Measurements from ENCODE around the gene GEMIN4. TPM values are rescaled to one million over a fixed set of nuclear protein-coding genes. Genes with fewer than 3 reads are reported as not detected.
A peak's percentile ranks its signal among the peaks of the same experiment; 100 is the strongest.

Gene GEMIN4
- total RNA-seq, 1 experiment from 2014 or later: 48.4 TPM

DNA sequence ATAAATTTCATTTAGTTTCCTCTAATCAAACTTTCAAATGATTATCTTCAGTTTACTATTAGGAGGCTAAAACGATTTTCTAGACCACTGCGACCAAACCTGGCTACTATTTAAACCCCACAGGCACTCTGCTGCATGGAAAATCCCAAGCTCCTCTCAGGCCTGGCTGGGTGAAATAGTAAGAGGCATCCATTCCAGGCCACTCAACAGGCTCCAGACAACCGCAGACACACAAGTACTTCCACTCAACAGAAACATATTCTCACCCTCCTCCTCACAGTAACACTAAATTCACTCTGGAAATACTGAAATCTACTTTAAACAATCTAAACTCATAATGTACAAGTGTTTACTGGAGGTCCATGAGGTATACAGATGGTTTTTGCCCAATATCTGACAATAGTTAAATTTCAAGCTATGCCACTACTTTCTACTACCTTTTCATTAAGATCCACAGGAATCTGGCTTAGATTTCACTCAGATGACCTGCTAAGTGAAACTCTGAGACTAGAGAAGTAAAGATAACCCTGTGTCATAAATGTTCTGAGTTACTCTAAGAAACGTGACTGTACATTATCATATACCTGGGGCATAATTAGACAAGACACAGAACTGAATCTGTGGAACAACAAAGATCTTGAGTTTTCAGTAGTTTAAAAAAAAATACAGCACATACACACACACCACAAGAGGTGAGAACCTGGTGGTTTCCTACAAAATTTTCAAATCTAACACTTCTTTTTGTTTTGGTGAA is 47.8 kb downstream of the GEMIN4 start:
- Mint-ChIP-seq H3K9me3 (no peaks in the 10 kb centered on the region), H3K27me3 (ENCODE audit: low read depth) (no peaks in the 10 kb centered on the region), H3K36me3 (peaks cover 11% of the 10 kb centered on the region), H3K4me1 (no peaks in the 10 kb centered on the region), H3K27ac (no peak overlapping the region), H3K4me3 (no peak overlapping the region)
- ChIA-PET CTCF (interaction anchor here (1.4 to 3.8 kb wide), 2 partner anchors 292 to 352 kb away, joined by 7 to 17 read pairs; no protein-coding TSS in a partner anchor), POLR2A (no interaction called here)
- no peak for ATAC-seq
- DNase-seq (ENCODE audit: low spot score): no peak
- TF ChIP-seq RELA (CRISPR knock-in tag; IDR thresholded peaks at IDR 0.05; ENCODE audit: borderline replicate concordance) (no peak), USF1 (CRISPR knock-in tag; IDR thresholded peaks at IDR 0.05) (no peak), NFYB (CRISPR knock-in tag; conservative IDR thresholded peaks at IDR 0.05; ENCODE audit: low read depth) (no peak), SMAD3 (CRISPR knock-in tag; IDR thresholded peaks at IDR 0.05; ENCODE audit: borderline replicate concordance) (no peak), MXD4 (CRISPR knock-in tag; IDR thresholded peaks at IDR 0.05; ENCODE audit: borderline replicate concordance) (no peak), ZNF219 (CRISPR knock-in tag; IDR thresholded peaks at IDR 0.05; ENCODE audit: borderline replicate concordance) (no peak), OVOL2 (CRISPR knock-in tag; IDR thresholded peaks at IDR 0.05; ENCODE audit: borderline replicate concordance) (no peak), HMGA2 (CRISPR knock-in tag; IDR thresholded peaks at IDR 0.05) (no peak), IRF2 (CRISPR knock-in tag; IDR thresholded peaks at IDR 0.05; ENCODE audit: borderline replicate concordance, low read depth) (no peak), USF2 (CRISPR knock-in tag; IDR thresholded peaks at IDR 0.05) (no peak), TP53 (CRISPR knock-in tag; IDR thresholded peaks at IDR 0.05) (no peak), TEAD4 (CRISPR knock-in tag; IDR thresholded peaks at IDR 0.05) (no peak), ESRRA (CRISPR knock-in tag; IDR thresholded peaks at IDR 0.05; ENCODE audit: borderline replicate concordance) (no peak), FOXK1 (CRISPR knock-in tag; IDR thresholded peaks at IDR 0.05) (no peak), GRHL2 (CRISPR knock-in tag; IDR thresholded peaks at IDR 0.05; ENCODE audit: insufficient replicate concordance, severe bottlenecking) (no peak)
- TF ChIP-seq, protein P1, sequence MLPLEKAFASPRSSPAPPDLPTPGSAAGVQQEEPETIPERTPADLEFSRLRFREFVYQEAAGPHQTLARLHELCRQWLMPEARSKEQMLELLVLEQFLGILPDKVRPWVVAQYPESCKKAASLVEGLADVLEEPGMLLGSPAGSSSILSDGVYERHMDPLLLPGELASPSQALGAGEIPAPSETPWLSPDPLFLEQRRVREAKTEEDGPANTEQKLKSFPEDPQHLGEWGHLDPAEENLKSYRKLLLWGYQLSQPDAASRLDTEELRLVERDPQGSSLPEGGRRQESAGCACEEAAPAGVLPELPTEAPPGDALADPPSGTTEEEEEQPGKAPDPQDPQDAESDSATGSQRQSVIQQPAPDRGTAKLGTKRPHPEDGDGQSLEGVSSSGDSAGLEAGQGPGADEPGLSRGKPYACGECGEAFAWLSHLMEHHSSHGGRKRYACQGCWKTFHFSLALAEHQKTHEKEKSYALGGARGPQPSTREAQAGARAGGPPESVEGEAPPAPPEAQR (CRISPR knock-in tag; IDR thresholded peaks at IDR 0.05): no peak
- TF ChIP-seq, protein P2, sequence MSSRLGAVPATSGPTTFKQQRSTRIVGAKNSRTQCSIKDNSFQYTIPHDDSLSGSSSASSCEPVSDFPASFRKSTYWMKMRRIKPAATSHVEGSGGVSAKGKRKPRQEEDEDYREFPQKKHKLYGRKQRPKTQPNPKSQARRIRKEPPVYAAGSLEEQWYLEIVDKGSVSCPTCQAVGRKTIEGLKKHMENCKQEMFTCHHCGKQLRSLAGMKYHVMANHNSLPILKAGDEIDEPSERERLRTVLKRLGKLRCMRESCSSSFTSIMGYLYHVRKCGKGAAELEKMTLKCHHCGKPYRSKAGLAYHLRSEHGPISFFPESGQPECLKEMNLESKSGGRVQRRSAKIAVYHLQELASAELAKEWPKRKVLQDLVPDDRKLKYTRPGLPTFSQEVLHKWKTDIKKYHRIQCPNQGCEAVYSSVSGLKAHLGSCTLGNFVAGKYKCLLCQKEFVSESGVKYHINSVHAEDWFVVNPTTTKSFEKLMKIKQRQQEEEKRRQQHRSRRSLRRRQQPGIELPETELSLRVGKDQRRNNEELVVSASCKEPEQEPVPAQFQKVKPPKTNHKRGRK (CRISPR knock-in tag; IDR thresholded peaks at IDR 0.05; ENCODE audit: borderline replicate concordance): no peak

DNA sequence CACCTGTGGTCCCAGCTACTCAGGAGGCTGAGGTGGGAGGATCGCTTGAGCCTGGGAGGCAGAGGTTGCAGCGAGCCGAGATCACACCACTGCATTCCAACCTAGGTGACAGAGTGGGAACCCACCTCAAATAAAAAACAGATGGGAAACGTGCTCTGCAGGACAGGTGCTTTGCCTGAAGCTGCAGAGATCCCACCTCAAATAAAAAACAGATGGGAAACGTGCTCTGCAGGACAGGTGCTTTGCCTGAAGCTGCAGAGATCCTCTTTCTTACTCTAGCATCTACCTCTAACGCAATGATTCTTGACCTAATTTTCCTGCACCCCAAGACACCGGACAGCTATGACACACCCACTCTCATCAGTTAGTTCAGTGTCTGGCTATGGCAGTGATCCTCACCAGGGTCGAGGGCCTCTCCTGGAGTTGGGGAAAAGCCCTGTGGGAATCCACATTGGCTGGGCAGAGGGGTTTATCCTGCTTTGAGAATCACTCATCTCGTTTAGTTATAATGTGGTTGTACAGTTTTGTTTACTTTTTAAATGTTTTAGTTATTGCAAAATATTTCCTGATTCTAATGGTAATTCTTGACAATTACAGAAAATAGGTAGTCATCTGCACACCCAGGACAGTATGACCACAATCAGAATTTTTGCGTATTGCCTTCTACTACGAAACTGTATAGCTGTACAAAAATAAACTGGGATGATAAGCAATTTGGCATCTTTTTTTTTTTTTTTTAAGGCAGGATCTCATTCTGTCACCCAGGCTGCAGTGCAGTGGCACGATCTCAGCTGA is 48.8 kb downstream of the GEMIN4 start:
- no peak for TF ChIP-seq JAZF1 (CRISPR knock-in tag; IDR thresholded peaks at IDR 0.05)
- TF ChIP-seq, protein P3, sequence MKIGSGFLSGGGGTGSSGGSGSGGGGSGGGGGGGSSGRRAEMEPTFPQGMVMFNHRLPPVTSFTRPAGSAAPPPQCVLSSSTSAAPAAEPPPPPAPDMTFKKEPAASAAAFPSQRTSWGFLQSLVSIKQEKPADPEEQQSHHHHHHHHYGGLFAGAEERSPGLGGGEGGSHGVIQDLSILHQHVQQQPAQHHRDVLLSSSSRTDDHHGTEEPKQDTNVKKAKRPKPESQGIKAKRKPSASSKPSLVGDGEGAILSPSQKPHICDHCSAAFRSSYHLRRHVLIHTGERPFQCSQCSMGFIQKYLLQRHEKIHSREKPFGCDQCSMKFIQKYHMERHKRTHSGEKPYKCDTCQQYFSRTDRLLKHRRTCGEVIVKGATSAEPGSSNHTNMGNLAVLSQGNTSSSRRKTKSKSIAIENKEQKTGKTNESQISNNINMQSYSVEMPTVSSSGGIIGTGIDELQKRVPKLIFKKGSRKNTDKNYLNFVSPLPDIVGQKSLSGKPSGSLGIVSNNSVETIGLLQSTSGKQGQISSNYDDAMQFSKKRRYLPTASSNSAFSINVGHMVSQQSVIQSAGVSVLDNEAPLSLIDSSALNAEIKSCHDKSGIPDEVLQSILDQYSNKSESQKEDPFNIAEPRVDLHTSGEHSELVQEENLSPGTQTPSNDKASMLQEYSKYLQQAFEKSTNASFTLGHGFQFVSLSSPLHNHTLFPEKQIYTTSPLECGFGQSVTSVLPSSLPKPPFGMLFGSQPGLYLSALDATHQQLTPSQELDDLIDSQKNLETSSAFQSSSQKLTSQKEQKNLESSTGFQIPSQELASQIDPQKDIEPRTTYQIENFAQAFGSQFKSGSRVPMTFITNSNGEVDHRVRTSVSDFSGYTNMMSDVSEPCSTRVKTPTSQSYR (CRISPR knock-in tag; IDR thresholded peaks at IDR 0.05): no peak
- no peak for TF ChIP-seq IRF2 (CRISPR knock-in tag; IDR thresholded peaks at IDR 0.05; ENCODE audit: borderline replicate concordance, low read depth)
- TF ChIP-seq CTCF (IDR thresholded peaks at IDR 0.05): no peak
- no peak for TF ChIP-seq OVOL2 (CRISPR knock-in tag; IDR thresholded peaks at IDR 0.05; ENCODE audit: borderline replicate concordance)
- no peak for TF ChIP-seq ZNF416 (CRISPR knock-in tag; IDR thresholded peaks at IDR 0.05)
- TF ChIP-seq ELF4 (CRISPR knock-in tag; IDR thresholded peaks at IDR 0.05; ENCODE audit: low read depth): no peak
- no peak for TF ChIP-seq TCF7 (CRISPR knock-in tag; IDR thresholded peaks at IDR 0.05; ENCODE audit: low read depth)
- no peaks in the 10 kb centered on the region for H3K9me3 Mint-ChIP-seq
- no peak for DNase-seq (ENCODE audit: low spot score)
- CTCF ChIA-PET: interaction anchor here (0.5 to 0.9 kb wide), 2 partner anchors 14 to 291 kb away, joined by 4 read pairs; no protein-coding TSS in a partner anchor
- H3K27me3 Mint-ChIP-seq (ENCODE audit: low read depth): no peaks in the 10 kb centered on the region
- no peak for ATAC-seq
- POLR2A ChIA-PET: no interaction called here
- H3K4me1 Mint-ChIP-seq: no peaks in the 10 kb centered on the region
- no peak overlapping the region for H3K4me3 Mint-ChIP-seq
- peaks cover 6% of the 10 kb centered on the region for H3K36me3 Mint-ChIP-seq
- peak overlapping the region; percentile 26; the same call in 1 of the 2 replicates for H3K27ac Mint-ChIP-seq

Data from WTC11 (cell line).